KG1 (cell line): ENCODE measurements around the gene CYP19A1.
A peak's percentile ranks its signal among the peaks of the same experiment; 100 is the strongest.
"Not testable (repeated sequence)": the region's sequence is repeated elsewhere in the genome, so short reads cannot be mapped to it uniquely, and the experiment has no call there.

Experiments
- DNase-seq: peaks from one replicate; lab custom pipeline; 2025; lab: John Stamatoyannopoulos, UW

CYP19A1 gene

DNA sequence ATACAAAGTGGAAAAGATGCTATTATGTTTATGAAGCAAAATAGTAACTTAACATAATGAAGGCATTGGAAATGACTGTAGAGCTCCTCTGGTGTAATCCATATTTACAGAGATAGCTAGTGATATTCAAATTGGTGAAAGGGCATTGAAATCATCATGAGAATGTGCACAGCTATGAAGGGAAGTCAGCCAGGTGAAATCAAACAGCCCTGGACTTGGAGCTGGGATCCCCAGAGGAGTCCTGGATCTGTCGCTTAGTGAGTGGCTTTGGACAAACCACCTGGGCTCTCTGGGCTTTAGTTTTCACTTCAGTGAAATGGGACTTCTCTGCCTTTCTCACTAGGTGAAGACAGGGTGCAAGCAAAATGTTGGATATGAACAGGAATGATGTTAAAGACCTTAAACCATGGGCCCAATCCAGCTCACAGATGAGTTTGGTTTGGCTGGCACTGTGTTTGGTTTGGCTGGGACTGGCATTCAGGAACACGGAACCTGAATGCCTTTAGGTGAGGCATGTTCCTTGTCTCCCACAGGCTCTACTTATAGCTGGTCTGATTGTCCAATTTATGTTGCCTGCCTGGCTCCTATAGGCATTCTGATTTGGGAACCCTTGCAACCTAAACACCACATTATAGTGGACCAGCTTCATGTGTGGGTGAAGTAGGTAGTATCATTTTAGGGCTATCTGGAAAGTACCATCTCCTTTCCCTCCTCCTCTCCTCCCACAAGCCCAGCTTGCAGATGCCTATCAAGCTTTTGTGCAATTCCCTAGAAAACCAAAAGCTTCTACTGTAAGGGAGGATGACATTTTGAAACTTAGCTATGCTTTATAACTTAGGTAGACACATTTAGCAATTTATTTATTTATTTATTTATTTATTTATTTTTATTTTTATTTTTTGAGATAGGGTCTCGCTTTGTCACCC lies 133.1 kb downstream of the CYP19A1 start:
- DNase-seq: no peak

DNA sequence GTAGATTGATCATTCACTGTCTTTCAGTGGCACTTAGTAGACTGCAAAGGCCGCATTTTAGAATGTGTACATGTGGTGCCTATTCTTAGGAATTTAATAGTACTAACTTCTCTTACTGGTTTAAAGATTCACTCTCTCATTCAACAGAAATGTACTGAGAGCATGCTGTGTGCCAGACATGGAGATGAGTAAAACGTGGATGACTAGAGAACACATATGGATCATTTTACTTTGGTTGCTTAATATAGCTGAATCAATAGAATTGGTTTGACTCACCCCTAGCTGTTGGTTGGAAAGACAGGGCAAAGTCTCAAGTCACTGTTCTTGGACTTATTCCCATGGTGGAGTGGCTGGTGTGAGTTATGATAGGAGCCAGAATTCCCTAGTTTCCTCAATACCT lies 134.6 kb downstream of the CYP19A1 start:
- DNase-seq: no peak

DNA sequence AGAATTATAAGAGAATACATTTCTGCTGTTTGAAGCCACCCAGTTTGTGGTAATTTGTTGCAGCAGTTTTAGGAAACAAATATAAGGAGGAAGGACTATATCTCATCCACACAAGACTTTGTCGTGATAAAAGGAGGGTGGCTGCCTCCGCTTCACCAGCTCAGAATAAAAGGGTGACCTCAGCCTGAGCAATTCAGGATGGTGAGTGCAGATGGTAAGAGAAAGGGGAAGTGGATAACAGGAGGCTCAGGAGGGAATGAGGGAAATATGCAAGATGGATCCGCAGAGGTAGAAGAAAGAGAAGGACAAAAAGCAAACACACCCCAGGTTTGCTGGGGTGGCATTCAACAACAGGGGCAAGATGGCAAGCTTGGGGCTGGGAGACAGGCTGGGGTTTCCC lies 135.6 kb downstream of the CYP19A1 start:
- DNase-seq: no peak

DNA sequence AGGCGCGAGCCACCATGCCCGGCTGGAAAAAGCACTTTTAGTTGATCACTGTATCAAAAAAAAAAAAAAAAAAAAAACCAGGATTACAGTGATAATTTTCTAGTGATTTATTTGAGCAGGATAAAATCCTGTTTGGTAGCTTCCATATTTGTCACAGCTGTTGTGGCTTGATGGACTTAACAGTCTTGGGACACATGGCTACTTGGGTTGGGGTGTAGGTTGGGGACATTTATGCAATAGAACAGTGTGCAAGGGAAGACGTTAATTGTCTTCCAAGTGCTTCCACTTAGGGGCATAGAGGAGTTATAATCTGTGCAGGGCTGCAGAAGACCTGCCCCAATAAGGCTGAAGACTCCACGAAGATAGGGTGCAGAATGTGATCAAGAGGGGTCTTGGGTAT lies 136.8 kb downstream of the CYP19A1 start:
- no peak for DNase-seq

DNA sequence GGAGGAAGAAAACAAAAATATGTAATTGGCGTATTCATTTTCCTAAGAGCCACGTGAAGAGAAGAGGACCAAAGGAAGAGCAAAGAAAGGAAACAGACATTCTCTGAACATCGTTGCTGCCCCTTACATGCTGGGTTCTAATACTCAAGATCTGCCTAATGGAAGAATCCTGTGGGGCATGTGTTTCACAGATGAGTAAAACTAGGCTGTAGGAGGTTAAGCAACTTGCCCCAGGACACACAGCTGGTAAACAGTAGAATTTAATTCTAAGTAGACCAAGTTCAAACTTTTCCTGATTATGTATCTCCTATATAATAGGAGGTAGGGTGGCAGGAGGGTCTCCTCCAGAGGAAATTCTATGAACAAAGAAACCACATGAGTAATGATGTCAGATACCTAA lies 137.6 kb downstream of the CYP19A1 start:
- DNase-seq: no peak

DNA sequence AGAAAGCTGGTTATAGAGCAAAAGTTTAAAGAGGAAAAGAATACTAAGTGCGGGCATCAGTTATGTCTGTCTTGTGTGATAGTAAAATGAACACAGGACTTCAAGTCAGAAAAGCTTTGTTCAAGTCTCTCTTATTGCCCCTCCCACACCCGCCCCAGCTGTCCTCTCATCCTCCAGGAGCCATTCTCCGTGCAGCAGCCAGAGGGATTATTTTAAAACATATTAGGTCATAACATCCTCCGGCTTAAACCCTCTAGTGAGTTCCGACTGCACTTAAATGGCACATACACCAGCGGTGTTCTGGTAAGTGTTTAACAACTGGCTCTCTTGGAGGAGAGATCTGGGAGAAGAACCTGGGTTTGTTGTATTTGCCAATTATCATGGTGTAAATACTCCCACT lies 138.9 kb downstream of the CYP19A1 start:
- DNase-seq: no peak

DNA sequence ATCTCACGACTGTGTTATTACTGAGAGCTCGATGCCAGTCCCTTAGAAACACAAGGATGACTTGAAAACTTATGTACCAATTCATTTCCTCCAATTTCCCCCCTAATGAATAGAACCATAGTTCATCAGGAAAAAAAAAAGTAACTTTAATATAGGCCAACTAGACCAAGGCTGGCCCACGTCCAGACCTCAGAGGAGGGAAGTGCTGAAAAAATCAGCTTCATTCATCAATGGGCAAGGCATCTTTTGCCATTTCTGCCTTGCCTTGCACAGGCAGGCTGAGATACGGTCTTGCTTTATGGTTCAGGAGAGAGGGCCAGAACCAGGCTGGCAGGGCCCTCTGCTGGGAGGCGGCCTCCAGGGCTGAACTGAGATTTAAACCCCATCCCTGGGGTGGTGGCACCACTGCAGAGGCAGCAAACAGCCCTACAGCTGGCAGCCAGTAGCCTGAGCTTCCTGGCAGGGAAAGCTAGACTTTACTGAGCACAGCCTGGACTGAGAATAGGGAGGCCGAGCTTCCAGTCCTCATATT lies 139.6 kb downstream of the CYP19A1 start:
- DNase-seq: no peak

DNA sequence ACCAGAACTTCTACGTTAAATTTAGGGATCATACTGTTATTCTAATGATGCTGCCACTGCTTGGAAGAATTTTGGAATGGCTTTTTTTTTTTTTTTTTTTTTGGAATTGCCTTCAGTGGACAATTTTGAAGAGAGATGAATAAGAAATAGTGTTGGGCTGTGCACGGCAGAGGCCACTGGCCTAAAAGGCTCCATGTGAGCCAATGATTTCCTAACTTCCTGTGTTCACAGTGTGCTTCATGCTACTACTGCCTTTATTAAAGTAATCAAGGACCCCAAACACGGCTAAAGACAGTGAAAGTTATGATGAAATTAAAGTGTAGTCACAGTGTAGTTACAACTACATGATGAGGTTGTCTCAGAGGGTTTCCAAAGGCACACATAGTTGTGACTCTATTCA lies 142.9 kb downstream of the CYP19A1 start:
- DNase-seq: no peak

DNA sequence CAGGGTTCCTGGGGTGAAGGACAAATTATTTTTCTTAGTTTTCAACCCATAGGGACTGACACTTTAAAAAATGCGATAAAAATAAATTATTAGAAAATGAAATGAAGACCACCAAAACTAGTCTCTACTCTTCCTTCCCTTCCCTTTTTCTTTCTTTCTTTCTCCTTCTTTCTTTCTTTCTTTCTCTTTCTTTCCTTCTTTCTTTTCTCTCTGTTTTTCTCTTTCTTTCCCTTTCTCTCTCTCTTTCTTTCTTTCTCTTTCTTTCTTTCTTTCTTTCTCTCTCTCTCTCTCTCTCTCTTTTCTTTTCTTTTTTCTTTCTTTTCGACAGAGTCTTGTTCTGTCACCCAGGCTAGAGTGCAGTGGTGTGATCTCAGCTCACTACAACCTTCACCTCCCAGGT lies 144.4 kb downstream of the CYP19A1 start:
- no peak for DNase-seq

DNA sequence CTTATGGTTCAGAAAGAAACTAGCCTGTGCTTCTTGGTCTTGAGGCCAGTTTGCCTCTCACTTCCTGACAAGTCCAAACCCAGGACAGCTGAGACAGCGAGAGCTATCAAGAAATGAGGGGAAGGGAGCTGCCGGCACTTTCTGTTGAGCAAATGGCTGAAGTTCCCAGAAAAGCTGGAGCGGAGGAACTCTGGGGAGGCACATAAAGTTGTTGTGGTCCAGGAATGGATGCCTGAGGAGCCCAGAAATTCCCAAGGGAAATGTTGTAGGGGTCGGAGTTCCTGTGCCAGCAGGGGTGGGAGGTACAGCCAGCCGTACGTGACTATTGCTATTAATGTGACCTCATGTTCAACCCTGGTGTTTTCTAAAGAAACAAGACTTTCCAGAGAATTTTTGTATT lies 144.9 kb downstream of the CYP19A1 start:
- no peak for DNase-seq

DNA sequence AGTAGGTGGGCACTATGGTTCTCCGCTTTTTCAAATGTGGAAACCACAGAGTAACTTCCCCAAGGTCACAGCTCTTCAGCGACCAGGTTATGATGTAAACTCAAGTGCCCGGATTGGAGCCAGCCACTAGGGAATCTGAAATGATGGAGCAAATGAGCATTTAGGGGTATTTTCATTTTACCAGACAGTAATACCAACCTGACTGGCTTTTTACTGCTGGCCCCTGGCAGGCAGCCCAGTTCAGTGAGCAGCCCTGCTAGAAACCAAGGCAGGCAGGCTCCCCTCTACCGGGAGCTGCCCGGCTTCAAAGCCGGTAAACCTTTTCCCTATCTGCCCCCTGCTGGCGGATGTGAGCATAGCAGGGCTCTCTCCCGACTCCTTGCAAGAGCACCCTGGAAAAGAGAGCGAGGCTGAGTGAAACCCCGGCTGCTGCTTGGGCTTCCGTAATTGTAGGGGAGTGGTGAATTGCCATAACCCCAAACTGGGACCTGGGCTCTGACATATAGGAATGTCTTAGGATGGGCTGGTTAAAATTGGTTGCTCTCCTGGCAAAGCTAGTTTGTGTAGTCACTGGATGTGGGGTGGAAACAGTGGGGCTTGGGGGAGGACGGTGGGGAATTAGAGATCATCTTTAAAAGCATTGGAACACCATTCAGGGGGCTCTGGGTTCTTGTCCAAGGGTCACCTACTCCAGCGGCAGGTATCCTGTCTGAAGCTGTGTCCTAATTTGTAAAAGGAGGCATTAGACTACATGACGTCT lies 145.7 kb downstream of the CYP19A1 start:
- peak; percentile 14 for DNase-seq

DNA sequence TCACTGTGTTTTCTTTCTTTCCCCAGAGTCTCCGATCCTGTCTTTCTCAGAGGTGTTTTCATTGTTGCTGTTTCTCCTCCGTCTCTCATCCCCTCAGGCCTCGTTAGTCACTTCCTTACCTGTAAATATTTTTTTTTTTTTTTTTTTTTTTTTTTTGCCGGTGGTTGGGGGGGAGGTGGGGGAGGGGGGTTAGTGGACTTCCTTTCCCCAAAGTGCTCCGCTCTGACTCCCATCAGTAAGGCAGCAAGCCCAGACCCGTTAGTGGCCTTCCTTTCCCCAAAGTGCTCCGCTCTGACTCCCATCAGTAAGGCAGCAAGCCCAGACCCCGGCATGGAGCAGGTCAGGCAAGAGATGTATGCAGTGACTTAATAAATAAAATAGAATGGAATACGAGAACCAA lies 146.6 kb downstream of the CYP19A1 start:
- DNase-seq: no peak

DNA sequence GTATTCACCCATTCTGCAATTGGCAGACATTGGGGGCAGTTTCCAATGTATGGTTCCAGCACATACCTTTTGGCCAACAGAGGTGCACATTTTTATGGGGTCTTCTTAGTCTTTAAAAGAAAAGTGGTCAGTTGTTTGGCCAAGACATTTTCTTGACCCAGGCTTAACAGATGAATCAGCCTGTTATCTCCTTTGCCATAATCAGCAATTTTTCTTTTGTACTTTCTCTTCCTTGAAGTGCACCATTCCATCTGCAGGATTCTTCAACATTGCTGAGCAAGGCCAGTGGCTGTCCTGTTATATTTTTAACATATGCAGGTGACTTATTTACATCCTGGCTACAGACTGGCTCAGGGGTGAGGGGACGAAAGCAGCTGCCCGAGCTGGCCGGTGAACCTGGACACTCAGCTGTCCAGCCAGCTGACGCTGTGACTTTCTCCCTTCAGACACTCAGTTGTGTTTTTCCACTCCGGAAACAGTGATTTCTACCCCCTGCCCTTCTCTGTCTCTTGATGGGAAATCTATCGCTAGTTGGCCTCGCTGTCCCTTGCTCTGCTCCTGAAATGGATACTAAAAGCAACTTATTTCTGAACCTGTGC lies 147.2 kb downstream of the CYP19A1 start:
- no peak for DNase-seq

DNA sequence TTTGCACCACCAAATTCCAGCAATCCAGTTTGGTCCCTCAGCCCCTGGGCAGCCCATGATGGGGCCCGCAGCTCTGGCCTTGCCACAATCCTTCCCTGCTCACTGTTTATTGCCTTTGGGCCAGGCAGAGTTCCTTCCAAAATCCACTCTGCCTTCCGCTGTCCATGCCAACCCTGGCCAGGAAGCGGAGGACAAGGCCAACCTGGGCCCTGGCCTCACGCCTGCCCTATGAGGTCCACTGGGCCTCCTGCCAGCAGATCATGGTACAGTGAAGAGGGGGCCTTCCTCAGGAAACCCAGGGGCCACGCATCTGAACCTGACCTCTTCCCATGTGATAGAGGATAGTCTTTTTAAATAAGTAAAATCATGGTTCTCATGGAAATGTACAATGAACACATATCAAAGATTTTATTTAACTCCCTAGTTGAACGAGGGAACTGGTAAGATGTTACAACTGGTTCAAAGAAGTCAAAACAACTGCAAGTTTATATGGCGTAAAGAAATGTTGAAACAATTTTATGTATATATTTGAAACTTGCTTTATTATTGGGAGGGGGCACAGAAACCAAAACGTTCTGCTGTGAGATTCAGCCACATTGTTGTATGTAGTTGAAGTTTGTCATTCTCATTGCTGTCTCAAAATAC lies 147.8 kb downstream of the CYP19A1 start:
- DNase-seq: no peak

DNA sequence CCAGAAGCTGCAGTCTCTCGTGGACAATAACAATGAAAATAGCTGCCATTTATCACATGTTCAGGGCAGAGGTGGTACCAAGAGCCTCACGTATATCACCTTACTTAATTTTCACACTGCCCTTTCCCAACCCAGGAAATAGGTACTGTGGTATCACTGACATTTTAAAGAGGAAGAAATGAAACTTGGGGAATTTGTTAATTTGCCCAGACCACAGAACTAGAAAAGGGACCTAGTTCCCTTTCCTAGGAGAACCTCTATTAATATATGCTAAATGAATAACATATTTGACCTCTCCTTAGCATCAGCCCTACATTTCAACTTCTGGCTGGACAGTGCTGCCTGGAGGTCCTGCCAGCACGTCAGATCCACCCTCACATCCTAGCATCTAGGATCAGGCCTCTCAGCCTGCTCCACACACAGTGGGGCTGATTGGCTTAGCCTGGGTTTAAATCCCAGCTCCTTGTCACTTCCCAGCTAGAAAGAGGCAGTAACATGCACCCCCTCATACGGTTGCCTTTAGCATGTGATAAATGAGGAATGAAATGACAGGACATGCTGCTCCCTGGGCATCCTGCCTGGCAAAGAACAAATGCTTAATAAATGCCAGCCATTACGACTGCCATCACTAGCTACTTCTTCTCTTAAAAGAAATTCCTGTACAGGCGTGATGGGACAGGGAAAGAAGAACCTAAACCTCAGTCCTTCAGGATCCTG lies 148.6 kb downstream of the CYP19A1 start:
- DNase-seq: no peak

DNA sequence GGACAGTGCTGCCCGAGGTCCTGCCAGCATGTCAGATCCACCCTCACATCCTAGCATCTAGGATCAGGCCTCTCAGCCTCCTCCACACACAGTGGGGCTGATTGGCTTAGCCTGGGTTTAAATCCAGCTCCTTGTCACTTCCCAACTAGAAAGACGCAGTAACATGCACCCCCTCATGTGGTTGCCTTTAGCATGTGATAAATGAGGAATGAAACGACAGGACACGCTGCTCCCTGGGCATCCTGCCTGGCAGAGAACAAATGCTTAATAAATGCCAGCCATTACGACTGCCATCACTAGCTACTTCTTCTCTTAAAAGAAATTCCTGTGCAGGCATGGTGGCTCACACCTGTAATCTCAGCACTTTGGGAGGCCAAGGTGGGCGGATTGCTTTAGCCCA lies 149.6 kb downstream of the CYP19A1 start:
- DNase-seq: not testable (repeated sequence)

DNA sequence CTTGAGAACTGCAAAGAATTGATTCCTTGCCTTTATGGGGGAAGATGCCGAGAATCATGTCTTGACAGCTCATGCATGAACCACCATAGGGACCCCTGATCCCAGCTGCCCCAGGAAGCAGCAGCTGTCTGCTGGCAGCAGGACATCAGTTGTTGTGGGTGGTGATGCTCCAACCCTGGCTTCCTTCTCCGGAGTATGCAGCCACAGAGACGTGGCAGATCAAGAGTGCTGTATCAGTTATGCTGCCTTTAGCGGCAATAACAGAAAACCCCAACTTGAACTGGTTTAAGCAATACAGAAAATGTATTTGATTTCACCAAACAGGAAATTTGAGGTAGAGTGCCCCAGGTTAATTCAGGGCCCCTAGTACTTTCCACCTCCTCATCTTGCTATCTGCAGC lies 151.5 kb downstream of the CYP19A1 start:
- DNase-seq: no peak

DNA sequence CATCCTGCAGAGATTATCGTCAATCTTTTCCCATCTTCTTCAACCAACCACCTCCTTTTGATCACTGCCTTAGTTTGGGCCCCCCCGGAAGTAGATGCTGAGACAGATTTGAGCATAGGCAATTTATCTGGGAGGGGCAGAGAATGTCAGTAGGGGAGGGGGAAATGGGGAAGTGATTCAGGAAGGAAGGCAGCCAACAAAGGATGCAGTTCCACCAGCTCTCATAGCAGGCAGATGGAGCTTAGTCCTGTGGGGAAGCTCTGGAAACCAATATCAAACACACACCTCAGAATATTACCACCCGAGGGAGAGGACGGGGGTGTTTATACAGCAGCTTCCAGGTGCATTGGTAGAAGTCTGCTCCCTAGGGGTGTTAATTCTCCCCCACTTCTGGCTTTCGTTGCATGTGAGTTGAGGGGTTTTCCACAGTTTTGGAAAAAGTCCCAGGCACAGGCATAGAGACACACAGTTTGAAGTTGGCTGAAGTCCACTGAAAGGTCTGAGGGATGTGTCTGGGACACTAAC lies 152.2 kb downstream of the CYP19A1 start:
- DNase-seq: no peak

DNA sequence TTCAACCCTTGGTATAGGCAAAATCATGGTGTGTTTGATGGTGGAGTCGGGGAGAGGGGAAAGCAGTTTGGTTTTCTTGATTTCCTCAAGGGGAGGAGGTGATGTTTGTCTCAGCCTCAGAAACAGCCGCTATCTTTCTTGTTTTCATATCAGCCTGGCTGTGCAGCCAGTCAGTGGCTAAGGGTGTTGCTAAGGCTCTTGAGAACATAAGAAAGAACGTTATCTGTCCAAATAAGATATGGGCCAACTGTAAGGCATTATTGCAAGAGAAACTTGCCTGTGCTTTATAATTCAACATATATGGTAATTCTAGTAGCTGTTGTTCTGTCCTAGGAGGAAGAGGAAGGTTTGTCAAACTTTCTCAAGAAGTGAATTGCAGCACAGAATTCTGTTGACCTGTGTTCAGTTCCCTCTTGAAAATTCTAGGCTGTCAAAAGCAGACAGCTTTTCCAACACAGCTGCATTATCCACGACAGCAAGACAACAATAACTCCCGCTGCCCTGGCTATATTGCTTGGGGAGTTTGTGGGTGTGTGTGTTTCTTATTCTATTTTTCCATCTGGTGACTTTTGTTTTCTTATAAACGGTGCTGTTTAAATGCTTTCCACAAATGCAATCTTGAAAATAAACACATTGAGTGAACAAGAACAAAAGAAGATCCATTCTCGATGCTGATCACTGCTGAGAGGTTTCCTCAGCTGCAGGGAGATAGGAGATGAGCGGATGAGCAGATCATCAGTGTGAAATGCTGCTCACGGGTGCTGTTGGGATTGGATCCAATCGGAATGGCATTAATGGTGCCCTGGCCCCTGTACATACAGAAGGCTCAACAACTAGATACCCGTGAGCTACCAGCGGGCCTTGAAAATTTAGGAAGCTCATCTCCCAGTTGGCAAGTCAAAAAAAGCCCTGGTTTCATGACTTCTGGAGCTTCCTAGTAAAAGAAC lies 152.9 kb downstream of the CYP19A1 start:
- DNase-seq: no peak

DNA sequence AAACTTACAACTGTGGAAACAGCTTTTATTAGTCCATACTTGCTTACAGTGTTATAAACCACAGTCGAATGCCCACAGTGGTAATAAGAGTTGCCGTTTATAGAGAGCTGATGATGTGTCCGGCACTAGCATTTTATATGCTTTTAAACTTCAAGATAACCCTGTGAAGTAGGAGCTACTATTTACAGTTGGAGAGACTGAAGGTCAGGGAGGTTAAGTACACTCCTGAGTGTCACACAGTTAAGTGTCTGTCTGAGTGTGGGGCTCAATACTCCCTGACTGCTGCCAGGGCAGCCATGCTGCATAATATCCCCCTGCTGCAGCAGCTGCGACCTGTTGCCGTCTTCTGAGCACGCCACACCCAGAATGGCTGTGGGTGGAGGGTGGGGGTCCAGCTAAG lies 153.8 kb downstream of the CYP19A1 start:
- no peak for DNase-seq
